Hypothalamus (tissue), 51 donors: ENCODE measurements around the gene DEFB112.

ENCODE experiments used
- DNase-seq, 51 donors: peaks; one replicate each; lab custom pipeline; 2025; lab: John Stamatoyannopoulos, UW

Gene DEFB112, protein sequence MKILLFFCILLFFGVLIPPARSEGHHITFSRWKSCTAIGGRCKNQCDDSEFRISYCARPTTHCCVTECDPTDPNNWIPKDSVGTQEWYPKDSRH

GRCh38 chr6:50049829-50050228 lies at the start of gene DEFB112:
Gene DEFB112 (minus strand): TSS chr6:50049929. CDS start chr6:50049869, 60 bp downstream.
- DNase-seq: no peak

- no peak for DNase-seq
These were observed 48.9 kb upstream of the DEFB112 start for GRCh38 chr6:50098641-50098993.

DNA sequence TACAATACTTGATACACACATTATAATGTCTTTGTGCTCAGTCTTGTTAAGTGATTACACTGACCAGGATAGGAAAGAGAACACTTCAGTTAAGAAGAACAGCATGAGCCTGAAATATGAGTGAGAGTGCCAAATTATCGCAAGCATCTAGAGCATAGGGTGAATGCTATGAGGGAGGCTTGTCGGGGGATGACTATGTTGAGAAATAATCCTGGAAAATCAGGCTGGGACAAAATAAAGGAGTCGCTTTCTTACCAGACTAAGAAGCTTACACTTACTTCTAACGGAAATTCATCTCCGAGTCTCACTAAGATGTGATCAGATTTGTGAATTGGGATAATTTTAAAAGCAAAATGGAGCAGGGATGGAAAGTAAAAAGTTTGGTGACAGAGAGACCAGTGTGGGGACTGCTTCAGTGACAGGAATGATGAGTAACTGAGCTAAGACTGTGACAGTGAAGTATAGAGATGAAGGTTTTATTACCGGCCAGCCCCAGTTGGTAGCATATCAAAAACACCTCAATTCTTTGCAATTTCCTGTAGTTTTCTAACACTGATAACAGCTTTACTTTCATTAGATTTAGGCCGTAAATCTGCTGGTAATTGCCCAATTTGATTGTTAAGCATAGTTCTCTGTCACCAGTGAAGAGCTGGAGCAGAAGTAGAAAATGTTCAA lies 48.4 kb upstream of the DEFB112 start:
- DNase-seq: no peak

GRCh38 chr6:50096296-50096695 lies 46.6 kb upstream of the DEFB112 start:
- DNase-seq: no peak

GRCh38 chr6:50093938-50094272 lies 44.2 kb upstream of the DEFB112 start:
- DNase-seq: no peak

DNA sequence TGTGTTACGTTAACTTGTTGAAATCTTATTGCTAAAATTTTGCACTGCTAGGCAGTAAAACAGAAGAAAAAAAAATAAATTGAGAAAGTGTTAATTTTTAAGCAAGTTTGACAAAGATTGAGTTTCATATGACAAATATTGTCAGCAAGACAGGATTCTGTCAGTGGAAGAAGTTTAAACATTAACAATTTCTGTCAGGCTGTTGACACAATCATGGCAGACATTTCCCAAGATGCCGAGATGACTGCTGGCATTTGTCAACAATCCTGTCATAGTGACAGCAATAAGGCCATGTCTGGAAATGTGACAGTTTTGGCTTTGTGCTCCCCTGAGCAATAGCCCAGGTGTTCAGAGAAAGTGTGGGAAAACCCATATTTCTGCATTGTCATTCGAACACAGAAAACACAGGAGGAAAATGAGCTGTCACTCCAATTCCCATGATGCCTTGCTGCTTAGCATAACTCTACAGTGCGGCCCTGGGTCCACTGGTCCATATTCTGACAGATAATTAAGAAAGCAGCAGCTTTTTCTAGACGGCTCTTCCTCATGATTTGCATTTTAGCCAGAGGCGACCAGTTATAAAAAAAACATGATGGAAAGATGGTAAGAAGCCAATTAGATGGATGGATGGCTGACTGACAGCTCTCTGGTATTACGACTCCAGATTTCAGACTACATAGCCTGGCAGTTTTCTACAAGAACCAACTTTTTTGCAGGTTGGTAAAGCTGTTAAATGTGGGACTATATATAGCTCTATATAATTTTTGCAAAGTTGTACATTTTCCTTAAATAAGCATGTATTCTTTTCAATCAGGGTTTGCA lies 43.6 kb upstream of the DEFB112 start:
- DNase-seq: no peak

GRCh38 chr6:50091641-50092040 lies 41.9 kb upstream of the DEFB112 start:
- no peak for DNase-seq

DNA sequence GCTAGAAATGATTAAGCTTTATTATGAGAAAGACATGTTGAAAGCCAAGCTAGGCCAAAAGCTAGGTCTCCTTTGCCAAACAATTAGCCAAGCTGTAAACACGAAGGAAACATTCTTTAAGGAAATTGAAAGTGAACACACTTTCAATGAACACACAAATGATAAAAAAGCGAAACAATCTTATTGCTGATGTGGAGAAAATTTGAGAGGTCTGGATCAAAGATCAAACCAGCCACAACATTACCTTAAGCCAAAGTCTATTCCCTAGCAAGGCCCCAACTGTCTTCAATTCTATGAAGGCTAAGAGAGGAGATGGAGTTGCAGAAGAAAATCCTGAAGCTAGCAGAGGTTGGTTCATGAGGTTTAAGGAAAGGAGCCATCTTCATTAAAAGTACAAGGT lies 40.2 kb upstream of the DEFB112 start:
- no peak for DNase-seq

DNA sequence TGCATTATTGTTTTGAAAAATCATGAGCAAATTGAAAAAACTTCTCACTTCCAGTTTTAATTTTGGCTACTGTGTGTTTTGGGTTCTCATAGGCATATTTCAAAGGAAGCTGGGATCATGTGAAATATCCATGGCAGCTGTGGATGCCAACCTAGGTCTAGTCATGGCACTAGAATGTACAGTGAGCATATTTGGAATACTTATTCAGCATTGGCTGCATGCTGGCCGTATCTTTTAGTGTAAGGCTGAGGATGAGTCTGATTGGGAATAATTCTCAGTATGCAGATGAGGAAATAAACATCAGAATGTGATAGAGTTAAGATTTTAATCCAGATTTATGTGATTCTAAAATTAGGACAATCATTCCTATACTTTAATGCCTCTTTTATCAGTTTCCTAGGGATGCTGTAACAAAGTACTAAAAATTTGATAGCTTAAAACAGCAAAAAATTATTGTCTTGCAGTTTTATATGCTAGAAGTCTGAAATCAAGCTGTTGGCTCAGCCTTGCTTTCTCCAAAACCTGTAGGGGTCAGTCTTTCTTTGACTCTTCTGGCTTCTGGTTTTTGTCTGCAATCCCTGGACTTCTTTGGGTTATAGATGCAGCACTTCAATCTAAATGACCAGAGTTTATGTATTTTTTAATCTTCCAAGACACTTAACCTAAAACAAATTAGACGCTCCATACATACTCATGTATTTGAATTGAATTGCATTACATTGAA lies 37.7 kb upstream of the DEFB112 start:
- no peak for DNase-seq

DNA sequence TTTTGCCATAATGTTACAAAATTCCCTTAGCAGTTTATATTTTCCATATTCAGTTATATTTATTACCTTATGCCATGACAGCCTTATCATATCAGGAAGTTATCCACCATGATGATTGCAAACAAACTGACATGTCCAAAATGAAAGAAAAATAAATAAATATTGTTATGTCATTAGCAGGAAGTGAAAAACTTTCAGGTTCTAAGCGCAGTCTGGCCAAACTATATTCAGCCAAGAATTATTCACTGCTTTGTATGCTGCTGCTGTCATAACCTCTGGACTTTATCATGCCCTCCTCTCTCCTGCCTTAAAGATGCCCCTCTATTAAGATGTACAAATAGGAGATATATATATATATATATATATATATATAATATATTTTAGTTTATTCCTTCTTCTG lies 27.7 kb upstream of the DEFB112 start:
- no peak for DNase-seq

- no peak for DNase-seq
These were observed 26.7 kb upstream of the DEFB112 start for GRCh38 chr6:50076431-50076830.

GRCh38 chr6:50071921-50072320 lies 22.2 kb upstream of the DEFB112 start:
- DNase-seq: no peak

DNA sequence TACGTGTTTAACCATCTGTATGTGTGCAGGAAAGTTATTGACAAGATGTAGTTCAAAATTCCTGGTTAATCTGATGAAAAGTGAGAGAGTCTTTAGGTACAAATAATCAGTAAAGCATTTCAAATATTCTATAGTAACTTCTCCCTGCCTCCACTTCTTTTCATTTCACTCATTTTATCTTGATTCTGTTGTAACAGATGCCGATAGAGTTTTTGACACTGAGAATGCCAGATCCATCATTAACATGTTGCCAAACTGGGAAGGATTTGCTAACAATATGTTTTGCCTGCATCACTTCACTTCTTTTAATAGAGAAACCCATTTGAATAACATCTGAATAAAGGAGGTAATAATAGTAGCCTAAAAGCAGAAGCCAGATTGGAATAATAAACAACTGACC lies 20.4 kb upstream of the DEFB112 start:
- no peak for DNase-seq

- DNase-seq: no peak
These were observed 12.3 kb upstream of the DEFB112 start for GRCh38 chr6:50062051-50062450.

DNA sequence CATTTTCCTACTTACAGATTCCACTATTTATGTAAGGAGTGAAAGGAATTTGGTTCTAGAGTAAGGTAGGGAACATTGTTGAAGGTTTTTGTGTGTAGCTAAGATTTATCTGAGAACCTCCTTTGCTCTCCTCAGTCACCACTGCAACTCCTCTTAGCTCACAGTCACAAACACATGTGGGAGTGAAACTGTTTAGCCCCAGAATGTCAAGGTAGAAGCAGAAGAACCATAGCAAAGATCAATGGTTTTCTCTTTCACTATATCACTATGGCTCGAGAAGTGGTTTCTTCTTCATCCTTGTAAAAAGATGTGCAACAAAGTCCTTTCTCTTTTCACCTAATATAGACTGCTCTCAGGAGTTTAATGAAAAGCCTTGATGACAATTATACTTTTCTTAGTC lies 6.5 kb upstream of the DEFB112 start:
- no peak for DNase-seq

- DNase-seq: no peak
These were observed 2.7 kb downstream of the DEFB112 start for GRCh38 chr6:50047026-50047425.

GRCh38 chr6:50030777-50031562 lies 18.8 kb downstream of the DEFB112 start:
- no peak for DNase-seq

DNA sequence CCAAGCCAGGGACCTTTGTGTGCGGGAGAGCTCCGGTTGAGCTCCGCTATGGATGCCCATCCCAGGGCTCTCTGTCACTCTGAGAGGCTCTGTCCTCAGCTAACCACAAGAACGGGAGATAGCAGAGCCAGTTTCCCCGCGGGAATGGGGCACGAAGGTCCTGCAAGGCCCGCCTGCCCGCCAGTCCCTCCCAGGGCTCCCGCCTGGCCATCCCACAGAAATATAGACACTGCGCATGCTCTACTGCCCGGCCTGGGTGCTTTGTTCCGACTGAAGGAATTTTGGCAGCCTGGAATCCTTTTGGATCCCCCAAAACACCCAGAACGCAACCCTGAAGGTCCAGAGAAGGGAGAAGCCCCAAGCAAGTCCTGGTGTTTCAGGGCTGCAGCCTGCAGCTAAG lies 19.4 kb downstream of the DEFB112 start:
- DNase-seq: no peak

GRCh38 chr6:50025258-50025657 lies 24.5 kb downstream of the DEFB112 start:
- no peak for DNase-seq

- no peak for DNase-seq
These were observed 27.8 kb downstream of the DEFB112 start, which contains the start of gene DEFB110 for GRCh38 chr6:50021894-50022293. Gene DEFB110 (minus strand): TSS chr6:50021994. CDS start chr6:50021935, 59 bp downstream.

DNA sequence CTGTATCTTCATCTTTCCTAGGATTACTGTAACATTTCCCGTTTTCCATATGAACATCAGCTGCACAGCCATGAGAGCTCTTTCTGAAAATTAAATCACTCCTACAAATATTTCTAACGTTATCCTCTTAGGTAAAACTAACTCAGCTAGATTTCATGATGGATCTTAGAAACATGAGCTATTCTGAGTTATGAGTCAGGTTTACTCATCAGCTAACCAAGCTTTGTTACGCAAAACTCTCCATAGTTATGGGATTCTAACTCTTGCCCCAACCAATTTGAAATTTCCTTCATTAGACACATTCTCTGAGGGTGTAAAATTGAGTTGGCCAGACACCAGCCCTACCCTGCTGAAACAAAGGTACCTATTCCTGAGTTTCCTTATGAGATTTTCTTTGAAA lies 41.9 kb downstream of the DEFB112 start:
- DNase-seq: peak in 1 of 51 donors; percentile 15
